ENCODE data around the gene PRKN. TPM values are rescaled to one million over a fixed set of nuclear protein-coding genes. Genes with fewer than 3 reads are reported as not detected.

The PRKN gene
- polyA plus RNA-seq, 1 experiment = 0.71 TPM

GRCh38 chr6:161817881-161818280, 909.7 kb downstream of the PRKN start:
- ChIA-PET POLR2A (no interaction called here), CTCF (no interaction called here)
- H3K27me3 ChIP-seq (ENCODE audit: control insufficient read depth, insufficient read depth, low read length) = no peaks in the 10 kb centered on the region
- TF ChIP-seq, protein P1, sequence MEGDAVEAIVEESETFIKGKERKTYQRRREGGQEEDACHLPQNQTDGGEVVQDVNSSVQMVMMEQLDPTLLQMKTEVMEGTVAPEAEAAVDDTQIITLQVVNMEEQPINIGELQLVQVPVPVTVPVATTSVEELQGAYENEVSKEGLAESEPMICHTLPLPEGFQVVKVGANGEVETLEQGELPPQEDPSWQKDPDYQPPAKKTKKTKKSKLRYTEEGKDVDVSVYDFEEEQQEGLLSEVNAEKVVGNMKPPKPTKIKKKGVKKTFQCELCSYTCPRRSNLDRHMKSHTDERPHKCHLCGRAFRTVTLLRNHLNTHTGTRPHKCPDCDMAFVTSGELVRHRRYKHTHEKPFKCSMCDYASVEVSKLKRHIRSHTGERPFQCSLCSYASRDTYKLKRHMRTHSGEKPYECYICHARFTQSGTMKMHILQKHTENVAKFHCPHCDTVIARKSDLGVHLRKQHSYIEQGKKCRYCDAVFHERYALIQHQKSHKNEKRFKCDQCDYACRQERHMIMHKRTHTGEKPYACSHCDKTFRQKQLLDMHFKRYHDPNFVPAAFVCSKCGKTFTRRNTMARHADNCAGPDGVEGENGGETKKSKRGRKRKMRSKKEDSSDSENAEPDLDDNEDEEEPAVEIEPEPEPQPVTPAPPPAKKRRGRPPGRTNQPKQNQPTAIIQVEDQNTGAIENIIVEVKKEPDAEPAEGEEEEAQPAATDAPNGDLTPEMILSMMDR (IDR thresholded peaks at IDR 0.05; ENCODE audit: insufficient read depth, low read depth, low read length) = no peak
- H3K36me3 ChIP-seq (ENCODE audit: control insufficient read depth, insufficient read depth, low read length) = no peaks in the 10 kb centered on the region
- DNase-seq (ENCODE audit: low read depth) = no peak
- no peak overlapping the region for H3K4me3 ChIP-seq (ENCODE audit: low read depth, low read length)

DNA sequence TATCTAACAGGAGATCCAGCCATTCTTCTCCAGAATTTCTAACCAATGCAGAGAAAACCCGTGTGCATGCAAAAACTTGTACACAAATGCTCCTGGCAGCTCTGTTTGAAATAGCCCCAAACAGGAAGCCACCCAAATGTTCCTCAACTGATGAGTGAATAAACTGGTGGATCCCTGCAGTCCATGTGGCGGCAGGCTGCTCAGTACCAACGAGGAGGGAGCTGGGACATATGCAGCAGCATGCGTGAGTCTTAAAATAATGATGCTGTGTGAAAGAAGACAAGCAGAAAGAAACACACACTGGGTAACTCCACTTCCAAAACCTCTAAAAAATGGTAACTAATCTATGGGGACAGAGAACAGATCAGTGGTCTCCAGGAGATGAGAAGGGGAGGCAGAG, 911.6 kb downstream of the PRKN start:
- no peaks in the 10 kb centered on the region for H3K36me3 ChIP-seq (ENCODE audit: control insufficient read depth, insufficient read depth, low read length)
- ChIA-PET POLR2A (no interaction called here), CTCF (no interaction called here)
- DNase-seq (ENCODE audit: low read depth) = no peak
- no peaks in the 10 kb centered on the region for H3K27me3 ChIP-seq (ENCODE audit: control insufficient read depth, insufficient read depth, low read length)
- TF ChIP-seq, protein P1 (IDR thresholded peaks at IDR 0.05; ENCODE audit: insufficient read depth, low read depth, low read length) = no peak
- no peak overlapping the region for H3K4me3 ChIP-seq (ENCODE audit: low read depth, low read length)

GRCh38 chr6:161813156-161813555, 914.4 kb downstream of the PRKN start:
- TF ChIP-seq, protein P1 (IDR thresholded peaks at IDR 0.05; ENCODE audit: insufficient read depth, low read depth, low read length) = no peak
- no peak for DNase-seq (ENCODE audit: low read depth)
- Histone ChIP-seq H3K27me3 (ENCODE audit: control insufficient read depth, insufficient read depth, low read length) (no peaks in the 10 kb centered on the region), H3K36me3 (ENCODE audit: control insufficient read depth, insufficient read depth, low read length) (no peaks in the 10 kb centered on the region), H3K4me3 (ENCODE audit: low read depth, low read length) (no peak overlapping the region)
- CTCF ChIA-PET = no interaction called here
- POLR2A ChIA-PET = no interaction called here

DNA sequence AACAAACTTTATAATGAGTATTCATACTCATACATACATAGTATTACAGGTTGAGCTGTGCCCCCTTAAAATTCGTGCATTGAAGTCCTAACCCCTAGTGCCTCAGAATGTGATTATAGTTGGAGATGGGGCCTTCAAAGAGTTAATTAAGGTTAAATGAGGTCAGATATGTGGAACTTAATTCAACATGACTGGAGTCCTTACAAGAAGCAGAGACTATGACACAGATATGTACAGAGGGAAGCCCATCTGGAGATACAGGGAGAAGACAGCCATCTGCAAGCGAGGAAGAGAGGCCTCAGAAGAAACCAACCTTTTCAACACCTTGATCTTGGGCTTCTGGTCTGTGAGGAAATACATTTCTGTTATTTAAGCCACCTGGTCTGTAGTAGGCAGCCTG, 917.6 kb downstream of the PRKN start:
- Histone ChIP-seq H3K36me3 (ENCODE audit: control insufficient read depth, insufficient read depth, low read length) (no peaks in the 10 kb centered on the region), H3K4me3 (ENCODE audit: low read depth, low read length) (no peak overlapping the region), H3K27me3 (ENCODE audit: control insufficient read depth, insufficient read depth, low read length) (no peaks in the 10 kb centered on the region)
- ChIA-PET CTCF (no interaction called here), POLR2A (no interaction called here)
- TF ChIP-seq, protein P1 (IDR thresholded peaks at IDR 0.05; ENCODE audit: insufficient read depth, low read depth, low read length) = no peak
- no peak for DNase-seq (ENCODE audit: low read depth)

GRCh38 chr6:161804838-161805237, 922.7 kb downstream of the PRKN start:
- POLR2A ChIA-PET = no interaction called here
- H3K4me3 ChIP-seq (ENCODE audit: low read depth, low read length) = no peak overlapping the region

More at GRCh38 chr6:161804838-161805237, 922.7 kb downstream of the PRKN start:
- Histone ChIP-seq H3K27me3 (ENCODE audit: control insufficient read depth, insufficient read depth, low read length) (no peaks in the 10 kb centered on the region), H3K36me3 (ENCODE audit: control insufficient read depth, insufficient read depth, low read length) (no peaks in the 10 kb centered on the region)
- TF ChIP-seq, protein P1 (IDR thresholded peaks at IDR 0.05; ENCODE audit: insufficient read depth, low read depth, low read length) = no peak
- CTCF ChIA-PET = no interaction called here
- no peak for DNase-seq (ENCODE audit: low read depth)
